Stimulated activated CD8-positive, alpha-beta memory T cell treated with anti-CD3 and anti-CD28 coated beads, Interleukin-4, amount 100 ng/mL, for 1 hour (primary cell): ENCODE data around the gene RAPGEF2.

Experiments used
- DNase-seq, 2 donors: peaks; one replicate each; pipeline ENCODE4 v3.0.0-alpha.2; 2020; ENCODE audit warnings: low read depth in 2 of 2, low spot score in 1 of 2

The RAPGEF2 gene

GRCh38 chr4:159195361-159195769 lies 92.5 kb downstream of the RAPGEF2 start:
- DNase-seq, result no peak

GRCh38 chr4:159197260-159197884 lies 94.5 kb downstream of the RAPGEF2 start:
- no peak for DNase-seq

GRCh38 chr4:159197885-159198269 lies 95.0 kb downstream of the RAPGEF2 start:
- DNase-seq, result no peak

GRCh38 chr4:159199826-159200225 lies 96.9 kb downstream of the RAPGEF2 start:
- DNase-seq, result no peak

- DNase-seq, result no peak
Observed at GRCh38 chr4:159201168-159201567, 98.3 kb downstream of the RAPGEF2 start.

- no peak for DNase-seq
Observed at GRCh38 chr4:159204566-159204965, 101.7 kb downstream of the RAPGEF2 start.

GRCh38 chr4:159205466-159205865 lies 102.6 kb downstream of the RAPGEF2 start:
- DNase-seq, result no peak

GRCh38 chr4:159206427-159206871 lies 103.6 kb downstream of the RAPGEF2 start:
- no peak for DNase-seq

- no peak for DNase-seq
Observed at GRCh38 chr4:159209249-159209648, 106.4 kb downstream of the RAPGEF2 start.

GRCh38 chr4:159210975-159211374 lies 108.1 kb downstream of the RAPGEF2 start:
- no peak for DNase-seq

- DNase-seq, result no peak
Observed at GRCh38 chr4:159212675-159213293, 109.9 kb downstream of the RAPGEF2 start.

- no peak for DNase-seq
Observed at GRCh38 chr4:159216834-159217233, 114.0 kb downstream of the RAPGEF2 start.

GRCh38 chr4:159219862-159220261 lies 117.0 kb downstream of the RAPGEF2 start:
- no peak for DNase-seq

- no peak for DNase-seq
Observed at GRCh38 chr4:159220353-159220752, 117.5 kb downstream of the RAPGEF2 start.

GRCh38 chr4:159221280-159221679 lies 118.4 kb downstream of the RAPGEF2 start:
- no peak for DNase-seq

- DNase-seq, result no peak
Observed at GRCh38 chr4:159222043-159222552, 119.2 kb downstream of the RAPGEF2 start.

GRCh38 chr4:159224408-159224807 lies 121.5 kb downstream of the RAPGEF2 start:
- no peak for DNase-seq

GRCh38 chr4:159227378-159227777 lies 124.5 kb downstream of the RAPGEF2 start:
- DNase-seq, result no peak

GRCh38 chr4:159227984-159228383 lies 125.1 kb downstream of the RAPGEF2 start:
- DNase-seq, result no peak

- DNase-seq, result no peak
Observed at GRCh38 chr4:159229164-159229563, 126.3 kb downstream of the RAPGEF2 start.

GRCh38 chr4:159232465-159233106 lies 129.7 kb downstream of the RAPGEF2 start:
- no peak for DNase-seq

- DNase-seq, result no peak
Observed at GRCh38 chr4:159235779-159236368, 133.0 kb downstream of the RAPGEF2 start.
